Mesothelial cell of epicardium (in vitro differentiated cells): ENCODE data around the gene GAL3ST3. TPM values are rescaled to one million over a fixed set of nuclear protein-coding genes. Genes with fewer than 3 reads are reported as not detected.
A peak's percentile ranks its signal among the peaks of the same experiment; 100 is the strongest.

Experiments used
- DNase-seq, 2 experiments: peaks; one replicate each; pipeline ENCODE4 v3.0.0; 2021; ENCODE audit warnings: low spot score in 2 of 2; ENCODE audit not compliant: unreplicated experiment in 2 of 2
- H3K27ac Mint-ChIP-seq: 2 replicates; pipeline ENCODE4 v1.8.0; 2021; ENCODE audit warnings: mixed read lengths
- H3K27me3 Mint-ChIP-seq: 2 replicates; pipeline ENCODE4 v1.8.0; 2021; ENCODE audit warnings: low read depth, mixed read lengths
- H3K36me3 Mint-ChIP-seq: 2 replicates; pipeline ENCODE4 v1.8.0; 2021; ENCODE audit warnings: mixed read lengths
- H3K4me1 Mint-ChIP-seq: 2 replicates; pipeline ENCODE4 v1.8.0; 2021; ENCODE audit warnings: mixed read lengths
- H3K4me3 Mint-ChIP-seq: 2 replicates; pipeline ENCODE4 v1.8.0; 2021; ENCODE audit warnings: mild to moderate bottlenecking, moderate library complexity, mixed read lengths
- H3K9me3 Mint-ChIP-seq: 2 replicates; pipeline ENCODE4 v1.8.0; 2021; ENCODE audit warnings: mixed read lengths
- CTCF ChIP-seq: fragments of 200-600 bp; sonication (generic); IDR thresholded peaks from one replicate; pipeline ENCODE4 v1.5.0; 2021; ENCODE audit warnings: antibody characterized with exemption; ENCODE audit not compliant: unreplicated experiment
- total RNA-seq: library from RNA; stranded (reverse); gene quantifications from 3 replicates; pipeline ENCODE4 v1.2.1, GENCODE V29; 2021

Gene GAL3ST3
- total RNA-seq, 1 donor from 2014 or later: 5.7 TPM

DNA sequence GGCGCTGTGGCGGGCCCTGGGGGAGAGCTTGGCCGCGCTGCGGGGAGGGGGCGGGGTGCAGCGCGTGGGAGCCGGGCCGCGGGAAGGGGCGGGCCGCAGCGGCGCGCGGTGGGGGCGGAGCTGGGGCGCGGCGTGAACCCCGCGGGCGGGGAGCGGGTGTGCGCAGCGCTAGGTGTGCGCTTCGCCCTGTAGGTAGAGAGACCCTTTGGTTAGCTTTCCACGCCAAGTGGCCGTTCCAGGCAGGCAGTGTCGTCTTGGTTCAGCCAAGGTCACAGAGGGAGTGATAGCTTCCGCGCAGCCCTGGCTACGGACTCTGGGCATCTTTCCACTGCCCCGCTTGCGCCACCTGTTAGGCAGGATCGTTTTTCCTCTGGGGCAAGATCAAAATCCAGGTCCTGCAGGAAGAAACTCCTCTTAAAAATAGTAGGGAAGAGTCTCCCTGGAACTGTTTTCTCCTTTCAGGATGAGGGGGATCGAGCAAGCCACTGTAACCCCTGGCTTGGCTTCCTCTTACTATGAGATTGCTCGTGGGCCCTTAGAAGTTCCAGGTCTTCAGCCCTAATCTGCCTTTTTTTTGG lies 46.2 kb downstream of the GAL3ST3 start:
- H3K27me3 Mint-ChIP-seq: no peaks in the 10 kb centered on the region
- peak overlapping the region; percentile 97 for H3K4me3 Mint-ChIP-seq
- DNase-seq: no peak
- no peak for TF ChIP-seq CTCF
- H3K4me1 Mint-ChIP-seq: peaks cover 23% of the 10 kb centered on the region
- H3K27ac Mint-ChIP-seq: peak overlapping the region; percentile 100
- H3K9me3 Mint-ChIP-seq: no peaks in the 10 kb centered on the region
- peaks cover 11% of the 10 kb centered on the region for H3K36me3 Mint-ChIP-seq

DNA sequence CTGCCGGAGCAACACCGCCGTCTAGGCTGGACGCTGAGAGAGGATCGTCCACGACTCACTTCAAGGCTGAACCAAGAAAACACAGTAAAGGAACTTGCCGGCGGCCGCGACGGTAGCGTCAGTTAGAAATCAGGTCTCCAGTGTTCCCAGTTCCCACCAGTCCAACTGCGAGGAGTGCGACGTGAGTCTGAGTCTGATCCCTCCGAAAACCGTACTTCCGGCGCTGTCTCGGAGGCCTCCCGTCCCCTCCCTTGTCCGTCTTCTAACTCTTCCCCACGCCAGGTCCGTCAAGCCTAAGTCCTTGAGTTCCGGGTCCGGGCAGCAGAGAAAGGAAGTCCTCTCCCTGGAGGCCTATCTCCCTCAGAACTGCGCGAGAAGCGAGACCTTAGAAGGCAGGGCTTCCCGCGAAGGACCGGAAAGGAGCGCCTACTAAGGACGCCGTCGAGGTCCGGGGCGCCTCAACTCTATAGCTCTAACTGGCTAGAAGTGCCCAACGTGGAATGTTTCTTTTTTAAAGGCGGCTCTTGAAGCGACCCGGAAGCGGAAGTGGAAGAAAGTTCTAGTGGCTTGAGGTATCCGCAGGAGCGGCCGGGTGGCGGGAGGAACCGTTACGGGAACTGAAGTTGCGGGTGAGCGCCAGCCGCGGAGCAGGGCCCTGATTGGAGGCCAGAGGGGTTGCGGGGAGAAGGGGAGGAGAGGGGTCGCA lies 46.9 kb downstream of the GAL3ST3 start, which contains the start of the genes BANF1 and EIF1AD:
Gene BANF1 (plus strand): TSS at position 562 of the 706 bp plus-strand sequence. CDS start 748 bp downstream, outside the sequence.
Gene EIF1AD (minus strand): TSS at position 216 of the 706 bp plus-strand sequence. CDS start 1,768 bp downstream, outside the sequence.
- no peaks in the 10 kb centered on the region for H3K9me3 Mint-ChIP-seq
- H3K27me3 Mint-ChIP-seq: no peaks in the 10 kb centered on the region
- H3K4me3 Mint-ChIP-seq: peak within 1 kb of the TSS; percentile 97

DNA sequence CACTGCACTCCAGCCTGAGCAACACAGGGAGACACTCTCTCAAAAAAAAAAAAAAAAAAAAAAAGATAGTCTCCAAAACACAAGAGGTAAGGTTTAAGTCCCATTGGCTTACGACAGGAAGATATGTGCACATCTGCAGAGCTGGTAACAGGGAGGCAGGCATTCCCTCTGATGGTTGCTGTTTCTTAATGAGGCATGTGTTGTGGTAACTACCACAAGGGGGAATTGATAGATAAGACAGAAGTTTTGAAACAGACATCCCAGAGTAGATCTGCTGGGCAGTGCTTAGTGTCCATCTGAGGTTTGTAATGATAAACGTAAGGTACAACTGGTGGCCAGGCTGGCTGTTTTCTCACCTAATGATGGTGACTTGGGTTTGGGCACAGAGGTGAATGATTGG lies 51.7 kb downstream of the GAL3ST3 start:
- TF ChIP-seq CTCF: no peak
- peaks cover 23% of the 10 kb centered on the region for H3K36me3 Mint-ChIP-seq
- no peaks in the 10 kb centered on the region for H3K27me3 Mint-ChIP-seq
- no peak overlapping the region for H3K27ac Mint-ChIP-seq
- H3K4me3 Mint-ChIP-seq: no peak overlapping the region
- H3K4me1 Mint-ChIP-seq: peaks cover 10% of the 10 kb centered on the region
- no peak for DNase-seq
- no peaks in the 10 kb centered on the region for H3K9me3 Mint-ChIP-seq

More for the DNA sequence above, 46.9 kb downstream of the GAL3ST3 start, which contains the start of the genes BANF1 and EIF1AD:
- Mint-ChIP-seq H3K36me3 (peaks cover 17% of the 10 kb centered on the region), H3K4me1 (peaks cover 23% of the 10 kb centered on the region), H3K27ac (peak within 1 kb of the TSS; percentile 100)
- no peak for TF ChIP-seq CTCF
- DNase-seq: peak; percentile 72 to 90

GRCh38 chr11:65992056-65992455 lies 56.9 kb downstream of the GAL3ST3 start:
- H3K27ac Mint-ChIP-seq: no peak overlapping the region

More at GRCh38 chr11:65992056-65992455, 56.9 kb downstream of the GAL3ST3 start:
- H3K9me3 Mint-ChIP-seq: no peaks in the 10 kb centered on the region
- H3K4me1 Mint-ChIP-seq: no peaks in the 10 kb centered on the region
- no peak for DNase-seq
- H3K27me3 Mint-ChIP-seq: no peaks in the 10 kb centered on the region
- H3K4me3 Mint-ChIP-seq: no peak overlapping the region
- TF ChIP-seq CTCF: no peak
- peaks cover 11% of the 10 kb centered on the region for H3K36me3 Mint-ChIP-seq

Other genes with a start within 250 kb of the GAL3ST3 start
- gene SNX32, start 215.2 kb downstream of the GAL3ST3 start, total RNA-seq: 6.8 to 10.7 TPM (median 7.5 TPM) in 3 replicates
- gene CFL1, start 191.0 kb downstream of the GAL3ST3 start, total RNA-seq: 730 to 758 TPM (median 736 TPM) in 3 replicates
- 73.3 to 74.9 TPM (median 73.7 TPM) in 3 replicates for gene MUS81, start 188.7 kb downstream of the GAL3ST3 start, total RNA-seq
- 203 to 216 TPM (median 211 TPM) in 3 replicates for gene EFEMP2, start 176.4 kb downstream of the GAL3ST3 start, total RNA-seq
- not detected in 3 replicates for gene CTSW, start 169.3 kb downstream of the GAL3ST3 start, total RNA-seq
- gene FIBP, start 160.7 kb downstream of the GAL3ST3 start, total RNA-seq: 62.4 to 63.9 TPM (median 62.9 TPM) in 3 replicates
- gene CCDC85B, start 158.5 kb downstream of the GAL3ST3 start, total RNA-seq: 12.3 to 13.8 TPM (median 12.8 TPM) in 3 replicates
- 2.7 to 4.3 TPM (median 3.1 TPM) in 3 replicates for gene FOSL1, start 148.8 kb downstream of the GAL3ST3 start, total RNA-seq
- gene C11orf68, start 130.1 kb downstream of the GAL3ST3 start, total RNA-seq: 33.4 to 34.9 TPM (median 33.9 TPM) in 3 replicates
- gene DRAP1, start 129.7 kb downstream of the GAL3ST3 start, total RNA-seq: 68.5 to 74.4 TPM (median 70.9 TPM) in 3 replicates
- gene TSGA10IP, start 103.7 kb downstream of the GAL3ST3 start, total RNA-seq: not detected in 3 replicates
- gene SART1, start 87.4 kb downstream of the GAL3ST3 start, total RNA-seq: 47.1 to 55.1 TPM (median 54.4 TPM) in 3 replicates
- gene EIF1AD, start 47.0 kb downstream of the GAL3ST3 start, total RNA-seq: 34.0 to 37.0 TPM (median 34.2 TPM) in 3 replicates
- 170 to 195 TPM (median 176 TPM) in 3 replicates for gene BANF1, start 46.7 kb downstream of the GAL3ST3 start, total RNA-seq
- gene CST6, start 37.2 kb downstream of the GAL3ST3 start, total RNA-seq: 1.1 to 1.2 TPM (median 1.2 TPM) in 3 replicates
- not detected in 3 replicates for gene CATSPER1, start 22.7 kb downstream of the GAL3ST3 start, total RNA-seq
- 182 to 201 TPM (median 195 TPM) in 3 replicates for gene SF3B2, start 3.2 kb upstream of the GAL3ST3 start, total RNA-seq
- gene PACS1, start 21.1 kb upstream of the GAL3ST3 start, total RNA-seq: 81.6 to 88.0 TPM (median 87.0 TPM) in 3 replicates
- 42.0 to 43.0 TPM (median 42.9 TPM) in 3 replicates for gene KLC2, start 208.5 kb upstream of the GAL3ST3 start, total RNA-seq
- 88.6 to 91.8 TPM (median 90.1 TPM) in 3 replicates for gene RAB1B, start 219.5 kb upstream of the GAL3ST3 start, total RNA-seq
- gene CNIH2, start 229.0 kb upstream of the GAL3ST3 start, total RNA-seq: 10.1 to 11.5 TPM (median 10.2 TPM) in 3 replicates
- 66.8 to 74.0 TPM (median 71.2 TPM) in 3 replicates for gene YIF1A, start 240.0 kb upstream of the GAL3ST3 start, total RNA-seq
- 1.3 to 1.8 TPM (median 1.6 TPM) in 3 replicates for gene TMEM151A, start 242.7 kb upstream of the GAL3ST3 start, total RNA-seq